Right renal cortex interstitium (tissue), 3 donors: ENCODE results near the gene SSH2. TPM values are rescaled to one million over a fixed set of nuclear protein-coding genes. Genes with fewer than 3 reads are reported as not detected.
"Not testable (repeated sequence)": the region's sequence is repeated elsewhere in the genome, so short reads cannot be mapped to it uniquely, and the experiment has no call there.

Experiments
- DNase-seq, 3 donors: peaks; one replicate each; pipeline ENCODE4 v3.0.0-alpha.2; 2013; ENCODE audit warnings: low read depth in 3 of 3, low spot score in 2 of 3
- polyA plus RNA-seq, 3 donors: library from polyadenylated mRNA; unstranded; fragments of 120-200 nt; gene quantifications; one replicate each; pipeline ENCODE4 v1.2.1, GENCODE V29; 2013; ENCODE audit not compliant: insufficient read length in 3 of 3

The SSH2 gene
- polyA plus RNA-seq, 3 donors = 17.0 to 18.2 (median 17.1) TPM

- no peak for DNase-seq
Observed at GRCh38 chr17:29880031-29880430, 50.0 kb downstream of the SSH2 start.

DNA sequence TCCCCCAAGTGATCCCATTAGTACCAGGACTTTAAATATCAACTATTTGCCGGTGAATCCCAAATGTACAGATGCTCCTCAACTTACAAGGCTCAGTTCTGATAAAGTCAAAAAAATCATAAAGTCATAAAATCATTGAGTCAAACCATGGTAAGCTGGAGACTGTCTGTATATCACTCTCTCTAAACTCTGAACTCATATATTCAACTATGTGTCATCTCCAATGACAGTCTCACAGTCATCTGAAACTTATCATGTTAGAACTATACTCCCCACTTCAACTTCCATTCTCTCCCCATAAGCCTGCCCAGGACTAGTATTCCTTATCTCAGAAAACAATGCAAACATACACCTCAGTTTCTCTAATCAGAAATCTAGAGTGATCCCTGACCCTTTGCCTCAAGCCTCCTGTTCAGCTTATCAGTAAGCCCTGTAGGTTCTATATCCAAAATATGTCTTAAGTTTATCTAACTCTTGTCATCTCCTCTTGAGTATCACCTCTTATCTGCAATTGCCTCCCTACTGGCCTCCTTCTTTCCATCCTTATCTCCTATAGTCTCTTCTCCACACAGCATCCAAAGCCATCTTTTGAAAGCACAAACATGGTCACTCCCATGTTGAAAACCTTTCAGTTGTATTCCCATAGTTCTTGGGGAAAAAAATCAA is 55.0 kb downstream of the SSH2 start:
- no peak for DNase-seq

DNA sequence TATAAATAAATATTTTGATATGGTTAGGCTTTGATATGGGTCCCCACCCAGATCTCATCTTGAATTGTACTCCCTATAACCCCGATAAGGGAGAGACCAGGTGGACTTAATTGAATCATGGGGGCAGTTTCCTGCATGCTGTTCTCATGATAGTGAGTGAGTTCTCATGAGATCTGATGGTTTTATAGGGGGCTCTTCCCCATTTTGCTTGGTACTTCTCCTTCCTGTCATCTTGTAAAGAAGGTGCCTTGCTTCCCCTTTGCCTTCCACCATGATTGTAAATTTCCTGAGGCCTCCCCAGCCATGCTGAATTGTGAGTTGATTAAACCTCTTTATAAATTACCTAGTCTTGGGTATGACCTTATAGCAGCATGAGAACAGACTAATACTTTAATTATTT is 55.7 kb downstream of the SSH2 start:
- DNase-seq = not testable (repeated sequence)

DNA sequence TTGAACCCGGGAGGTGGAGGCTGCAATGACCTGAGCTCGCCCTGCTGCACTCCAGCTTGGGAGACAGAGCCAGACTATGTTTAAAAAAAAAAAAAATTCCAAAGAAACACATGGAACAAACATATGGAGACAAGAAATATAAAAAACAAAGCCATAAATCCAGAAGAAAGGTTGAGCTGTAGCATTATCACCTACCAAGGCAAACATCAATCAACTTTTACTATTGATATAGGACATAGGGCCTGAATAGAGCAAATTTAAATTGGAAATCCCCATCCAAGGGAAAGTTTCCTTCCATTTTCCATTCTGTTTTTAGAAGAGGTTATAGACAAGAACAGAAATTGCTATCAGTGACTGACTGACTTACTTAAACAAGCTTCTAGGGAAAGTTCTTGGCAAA is 56.6 kb downstream of the SSH2 start:
- DNase-seq = no peak

GRCh38 chr17:29870836-29871465 is 59.1 kb downstream of the SSH2 start:
- DNase-seq = no peak

- no peak for DNase-seq
Observed at GRCh38 chr17:29867643-29868181, 62.3 kb downstream of the SSH2 start.

- no peak for DNase-seq
Observed at GRCh38 chr17:29866746-29867404, 63.2 kb downstream of the SSH2 start.

- no peak for DNase-seq
Observed at GRCh38 chr17:29864615-29865014, 65.4 kb downstream of the SSH2 start.

DNA sequence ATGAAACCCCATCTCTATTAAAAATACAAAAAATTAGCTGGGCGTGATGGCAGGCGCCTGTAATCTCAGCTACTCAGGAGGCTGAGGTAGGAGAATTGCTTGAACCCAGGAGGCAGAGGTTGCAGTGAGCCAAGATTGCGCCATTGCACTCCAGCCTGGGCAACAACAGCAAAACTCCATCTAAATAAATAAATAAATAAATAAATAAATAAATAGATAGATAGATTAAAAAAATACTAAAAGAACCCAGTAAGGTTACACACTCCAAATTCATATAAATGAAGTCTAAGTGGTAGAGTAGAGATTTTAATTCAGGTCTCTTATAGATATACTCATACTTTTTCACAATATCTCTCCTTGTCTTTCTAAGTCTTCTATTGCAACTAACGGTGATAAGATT is 65.9 kb downstream of the SSH2 start:
- DNase-seq = not testable (repeated sequence)

DNA sequence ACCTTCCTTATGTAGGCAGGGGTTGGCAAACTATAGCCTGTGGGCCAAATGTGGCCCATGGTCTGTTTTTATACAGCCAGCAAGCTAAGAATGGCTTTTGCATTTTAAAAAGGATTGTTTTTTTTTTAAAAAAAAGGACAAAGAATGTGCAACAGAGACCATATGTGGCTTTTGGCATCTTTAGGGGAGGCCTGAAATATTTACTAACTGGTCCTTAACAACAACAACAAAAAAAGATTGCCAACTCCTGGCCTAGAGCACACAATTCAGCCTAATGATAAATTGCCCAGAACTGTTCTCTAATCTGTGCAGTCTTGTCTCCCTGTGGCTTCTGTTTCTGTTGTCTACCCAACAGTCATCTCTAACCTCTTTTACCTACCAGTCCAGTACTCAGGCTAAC is 67.1 kb downstream of the SSH2 start:
- DNase-seq = no peak

DNA sequence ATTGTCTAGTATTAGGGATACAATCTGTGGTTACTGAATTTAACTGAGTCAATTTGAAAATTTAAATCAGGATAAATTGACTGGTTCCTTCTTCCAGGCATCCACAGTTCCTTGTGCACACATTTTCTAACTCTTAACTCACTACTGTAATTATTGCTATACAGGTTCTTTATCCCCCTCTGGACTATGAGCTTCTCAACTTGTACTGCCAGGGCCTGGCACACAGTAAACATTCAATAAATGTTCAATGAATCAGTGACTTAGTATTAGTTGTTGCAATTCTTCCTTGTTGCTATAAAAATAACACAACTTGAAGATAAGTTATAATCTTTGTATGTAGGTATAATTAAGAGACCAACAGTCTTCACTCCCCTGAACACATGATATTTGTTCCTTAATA is 67.9 kb downstream of the SSH2 start:
- DNase-seq = no peak

- DNase-seq = not testable (repeated sequence)
Observed at GRCh38 chr17:29859445-29859844, 70.6 kb downstream of the SSH2 start.

GRCh38 chr17:29857823-29858222 is 72.2 kb downstream of the SSH2 start:
- no peak for DNase-seq

GRCh38 chr17:29857105-29857504 is 72.9 kb downstream of the SSH2 start:
- not testable (repeated sequence) for DNase-seq

GRCh38 chr17:29855686-29856085 is 74.3 kb downstream of the SSH2 start:
- no peak for DNase-seq

GRCh38 chr17:29848737-29849136 is 81.3 kb downstream of the SSH2 start:
- no peak for DNase-seq

DNA sequence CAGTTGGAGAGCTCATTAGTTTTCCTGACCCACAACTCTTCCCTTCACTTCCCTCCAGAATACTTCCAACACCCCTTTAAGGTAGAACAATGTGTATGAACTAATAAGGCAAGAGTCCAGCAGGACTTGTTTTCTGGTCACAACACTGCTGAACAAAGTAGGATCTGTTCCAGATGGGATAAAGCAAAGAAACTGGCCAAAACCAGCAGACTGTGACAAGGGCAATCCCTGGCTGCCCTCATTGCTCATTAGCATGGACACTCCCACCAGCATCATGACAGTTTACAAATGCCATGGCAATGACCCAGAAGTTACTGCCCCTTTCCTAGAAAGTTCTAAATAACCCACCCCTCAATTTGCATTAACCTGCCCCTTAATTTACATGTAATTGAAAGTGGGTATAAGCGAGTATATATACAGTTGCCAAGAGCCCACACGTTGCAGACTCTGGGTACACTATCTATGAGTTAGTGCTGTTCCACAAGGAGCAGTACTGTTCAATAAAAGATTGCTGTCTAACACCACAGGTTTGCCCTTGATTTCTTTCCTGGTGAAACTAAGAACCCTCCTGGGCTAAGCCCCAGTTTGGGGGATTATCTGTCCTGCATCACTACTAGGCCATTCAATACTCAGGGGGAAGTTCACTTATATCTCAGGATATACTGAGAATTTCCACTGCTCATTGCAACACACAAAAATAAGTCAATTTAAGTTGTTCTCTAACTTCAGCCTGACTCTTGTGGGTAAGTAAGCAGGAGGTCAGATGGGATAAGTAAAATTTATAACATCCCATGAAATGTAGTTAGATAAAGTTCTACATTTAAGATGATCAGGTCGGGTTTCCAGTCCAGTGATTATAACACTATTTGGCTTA is 82.3 kb downstream of the SSH2 start:
- DNase-seq = no peak

DNA sequence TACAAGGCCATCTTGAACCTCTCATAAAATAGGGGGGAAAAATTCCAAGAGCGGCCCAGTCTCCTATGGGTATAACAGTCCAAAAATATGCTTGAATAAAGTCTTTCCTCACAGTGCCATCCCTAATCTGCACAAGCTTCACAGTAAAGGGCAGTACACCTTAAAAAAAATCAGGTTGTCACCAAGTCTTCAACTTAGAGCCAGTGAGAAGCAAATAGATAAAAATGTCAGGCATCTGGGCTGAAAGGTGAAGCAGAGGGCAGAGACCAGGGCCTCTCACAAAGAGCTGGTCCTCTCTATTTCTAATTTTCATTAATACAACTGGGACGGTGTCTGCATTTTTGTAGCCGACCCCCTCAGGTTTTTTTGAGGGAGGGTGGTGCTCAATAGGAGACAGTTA is 82.9 kb downstream of the SSH2 start:
- no peak for DNase-seq

DNA sequence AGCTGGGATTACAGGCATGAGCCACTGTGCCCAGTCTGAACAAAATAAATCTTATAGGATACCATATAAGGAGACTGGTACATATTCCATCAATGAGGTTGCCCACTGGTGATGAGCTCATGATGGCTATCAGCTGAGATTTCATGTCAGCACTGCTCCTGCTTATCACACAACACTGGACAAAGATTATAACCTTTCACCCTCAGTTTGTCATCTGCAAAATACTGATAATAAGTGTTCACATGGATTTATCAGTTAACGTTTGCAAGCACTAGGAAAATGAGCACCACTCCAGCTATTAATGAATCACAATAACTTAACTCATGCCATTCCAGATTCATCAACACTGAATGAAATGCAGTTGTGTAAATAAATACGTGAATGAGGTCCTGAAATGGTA is 83.7 kb downstream of the SSH2 start:
- DNase-seq = no peak

DNA sequence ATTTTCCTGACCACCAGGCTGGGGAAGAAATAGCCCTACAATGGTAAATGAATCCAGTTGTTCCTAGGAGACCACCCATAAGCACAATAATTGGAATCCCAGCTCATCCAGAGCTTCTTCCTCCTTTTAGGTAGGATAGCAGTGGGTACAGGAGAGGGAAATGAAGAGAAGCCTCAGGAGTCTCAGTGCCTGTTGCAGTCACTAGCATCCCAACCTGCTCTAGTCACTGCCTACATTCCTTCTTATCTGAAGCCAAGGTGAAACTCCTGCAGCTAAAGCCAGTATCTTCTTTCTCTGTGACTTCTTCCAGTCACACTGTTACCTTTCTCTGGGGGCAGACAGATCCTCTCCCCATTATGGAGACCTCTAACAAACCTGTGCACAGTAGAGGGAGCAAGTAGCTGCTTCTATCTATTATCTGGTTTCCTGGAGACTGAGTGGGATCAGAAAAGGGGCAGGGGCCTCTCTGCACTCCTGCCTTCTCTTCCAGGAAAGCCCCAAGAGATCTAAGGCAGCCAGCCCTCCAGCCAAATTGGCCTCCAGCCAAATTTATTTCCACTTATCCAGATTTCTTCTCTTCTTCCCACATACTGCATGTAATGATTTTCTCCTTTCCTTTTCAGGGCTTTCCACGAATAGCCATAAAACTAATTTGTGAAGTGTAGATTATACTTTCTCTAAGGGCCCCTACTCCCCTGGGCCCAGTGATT is 85.5 kb downstream of the SSH2 start:
- no peak for DNase-seq
